Posterior cingulate gyrus (tissue), 11 donors: ENCODE data around the gene RHOBTB3.
"Not testable (repeated sequence)": the region's sequence is repeated elsewhere in the genome, so short reads cannot be mapped to it uniquely, and the experiment has no call there.

ENCODE experiments used
- DNase-seq, 10 donors: peaks; one replicate each; pipeline versions ENCODE4 v3.0.0 to v3.0.0-alpha.2; 2020 to 2021; ENCODE audit warnings: mixed read lengths in 3 of 10
- intact Hi-C: fragments of 100-400 bp; cut with DNase I; formaldehyde crosslinking; loops from one replicate; pipeline ENCODE4 v1.15.1; 2023

RHOBTB3 gene

DNA sequence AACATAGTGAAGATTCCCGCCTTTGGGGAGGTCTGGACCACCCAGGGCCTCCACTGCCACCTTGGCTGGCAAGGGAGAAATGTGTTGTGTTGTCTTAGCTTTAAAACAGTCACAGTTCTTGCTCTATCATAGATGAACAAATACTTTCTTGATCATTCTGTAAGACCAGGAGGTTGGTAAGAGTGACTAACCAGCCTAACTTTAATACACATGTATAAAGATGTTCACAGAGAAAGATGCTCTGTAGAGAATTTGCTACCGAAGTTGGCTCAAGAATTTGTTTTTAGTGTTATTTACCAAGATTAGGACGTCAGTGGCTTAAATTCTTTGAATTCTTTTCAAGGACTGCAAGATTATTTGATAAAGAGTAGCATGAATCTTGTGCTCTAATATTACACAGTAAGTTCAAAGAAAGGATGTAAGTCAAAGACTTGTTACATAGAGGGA, 63.0 kb downstream of the RHOBTB3 start:
- DNase-seq = no peak
- intact Hi-C loops = no loop called here

- no peak for DNase-seq
These were observed 66.2 kb downstream of the RHOBTB3 start for GRCh38 chr5:95797301-95797700.

GRCh38 chr5:95798048-95798447, 66.9 kb downstream of the RHOBTB3 start:
- intact Hi-C loops = no loop called here

More at GRCh38 chr5:95797301-95797700, 66.2 kb downstream of the RHOBTB3 start:
- intact Hi-C loops = no loop called here

GRCh38 chr5:95798545-95798944, 67.4 kb downstream of the RHOBTB3 start:
- intact Hi-C loops = no loop called here
- DNase-seq = no peak

More at GRCh38 chr5:95798048-95798447, 66.9 kb downstream of the RHOBTB3 start:
- no peak for DNase-seq

GRCh38 chr5:95799191-95799835, 68.2 kb downstream of the RHOBTB3 start:
- intact Hi-C loops = no loop called here
- DNase-seq = no peak

- DNase-seq = no peak
- intact Hi-C loops = no loop called here
These were observed 69.4 kb downstream of the RHOBTB3 start for GRCh38 chr5:95800553-95800952.

- no peak for DNase-seq
- intact Hi-C loops = no loop called here
These were observed 70.4 kb downstream of the RHOBTB3 start for GRCh38 chr5:95801532-95801931.

- DNase-seq = no peak
- intact Hi-C loops = no loop called here
These were observed 70.8 kb downstream of the RHOBTB3 start for GRCh38 chr5:95801961-95802360.

- DNase-seq = no peak
- intact Hi-C loops = no loop called here
These were observed 72.4 kb downstream of the RHOBTB3 start for GRCh38 chr5:95803271-95804148.

- intact Hi-C loops = no loop called here
- no peak for DNase-seq
These were observed 73.8 kb downstream of the RHOBTB3 start for GRCh38 chr5:95804736-95805539.

- DNase-seq = no peak
These were observed 75.6 kb downstream of the RHOBTB3 start for GRCh38 chr5:95806687-95807086.

GRCh38 chr5:95808013-95808685, 77.0 kb downstream of the RHOBTB3 start:
- intact Hi-C loops = no loop called here

More at GRCh38 chr5:95806687-95807086, 75.6 kb downstream of the RHOBTB3 start:
- intact Hi-C loops = no loop called here

GRCh38 chr5:95808686-95809413, 77.7 kb downstream of the RHOBTB3 start:
- DNase-seq = peak in 5 of 10 donors; percentile 39 to 92 (median 56)
- intact Hi-C loops = no loop called here

More at GRCh38 chr5:95808013-95808685, 77.0 kb downstream of the RHOBTB3 start:
- no peak for DNase-seq

GRCh38 chr5:95809414-95809960, 78.4 kb downstream of the RHOBTB3 start:
- DNase-seq = no peak

DNA sequence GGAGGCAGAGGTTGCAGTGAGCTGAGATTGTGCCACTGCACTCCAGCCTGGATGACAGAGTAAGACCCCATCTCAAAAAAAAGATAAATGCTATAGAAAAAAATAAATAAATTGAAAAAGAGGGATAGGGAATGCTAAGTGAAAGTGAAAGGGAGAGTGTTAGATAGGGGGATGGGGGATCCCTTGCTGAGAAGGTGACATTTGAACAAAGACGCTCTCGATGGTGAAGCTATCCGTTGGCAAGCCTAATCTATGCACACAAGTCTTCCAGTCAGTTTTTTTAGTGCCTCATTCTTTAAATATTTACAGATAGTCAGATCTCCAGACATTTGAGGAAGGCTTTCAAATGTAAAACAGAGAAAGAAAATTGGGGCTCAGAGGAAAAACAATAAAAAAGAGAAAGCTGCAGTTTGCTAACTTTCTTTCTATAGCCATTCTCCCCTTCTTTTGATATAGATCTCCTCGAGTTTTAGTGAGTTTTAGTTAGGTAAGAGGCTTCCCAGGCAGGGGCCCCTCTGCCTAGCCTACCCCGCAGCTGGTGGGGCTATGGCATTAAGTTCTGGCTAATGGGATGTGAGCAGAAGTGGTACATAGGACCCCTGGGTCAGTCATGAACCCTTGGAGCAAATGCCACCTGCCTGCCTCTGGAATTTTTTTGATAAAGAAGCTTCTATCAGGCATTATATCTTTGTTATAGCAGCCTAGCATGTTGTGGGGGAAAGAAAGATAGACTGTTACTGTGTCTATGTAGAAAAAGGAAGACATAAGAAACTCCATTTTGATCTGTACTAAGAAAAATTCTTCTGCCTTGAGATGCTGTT, 79.4 kb downstream of the RHOBTB3 start:
- DNase-seq = no peak
- intact Hi-C loops = no loop called here

More at GRCh38 chr5:95809414-95809960, 78.4 kb downstream of the RHOBTB3 start:
- intact Hi-C loops = no loop called here

- DNase-seq, intact Hi-C loops: not testable (repeated sequence)
These were observed 79.9 kb downstream of the RHOBTB3 start for GRCh38 chr5:95811126-95811423.

DNA sequence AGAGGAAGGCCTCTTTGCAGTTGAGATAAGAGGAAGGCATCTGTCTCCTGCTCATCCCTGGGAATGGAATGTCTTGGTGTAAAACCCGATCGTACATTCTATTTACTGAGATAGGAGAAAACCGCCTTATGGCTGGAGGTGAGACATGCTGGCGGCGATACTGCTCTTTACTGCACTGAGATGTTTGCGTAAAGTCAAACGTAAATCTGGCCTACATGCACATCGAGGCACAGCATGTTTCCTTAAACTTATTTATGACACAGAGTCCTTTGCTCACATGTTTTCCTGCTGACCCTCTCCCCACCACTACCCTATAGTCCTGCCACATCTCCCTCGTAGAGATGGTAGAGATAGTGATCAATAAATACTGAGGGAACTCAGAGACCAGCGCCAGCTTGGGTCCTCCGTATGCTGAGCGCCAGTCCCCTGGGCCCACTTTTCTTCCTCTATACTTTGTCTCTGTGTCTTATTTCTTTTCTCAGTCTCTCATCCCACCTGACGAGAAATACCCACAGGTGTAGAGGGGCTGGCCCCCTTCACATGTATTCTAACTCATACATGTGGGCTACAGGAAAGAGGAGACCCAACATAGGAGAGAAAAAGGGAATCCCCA, 80.4 kb downstream of the RHOBTB3 start:
- intact Hi-C loops, DNase-seq: not testable (repeated sequence)

GRCh38 chr5:95812074-95812471, 80.9 kb downstream of the RHOBTB3 start:
- no peak for DNase-seq
- intact Hi-C loops = no loop called here
